Peyer's patch (tissue), 4 donors: ENCODE results near the gene HTR2C. TPM values are rescaled to one million over a fixed set of nuclear protein-coding genes. Genes with fewer than 3 reads are reported as not detected.

Experiments used
- DNase-seq, 3 donors: peaks; one replicate each; pipeline ENCODE4 v3.0.0-alpha.2; 2017 to 2019
- H3K27ac ChIP-seq, 4 donors: fragments of 200-600 bp; sonication (generic); one replicate each; pipeline ENCODE4 v1.5.1; 2016 to 2019
- H3K27me3 ChIP-seq, 2 donors: fragments of 200-600 bp; sonication (generic); one replicate each; pipeline ENCODE4 v1.5.1; 2019
- H3K36me3 ChIP-seq, 3 donors: fragments of 200-600 bp; sonication (generic); one replicate each; pipeline ENCODE4 v1.5.1; 2016 to 2019
- H3K4me1 ChIP-seq, 4 donors: fragments of 200-600 bp; sonication (generic); one replicate each; pipeline ENCODE4 v1.5.1; 2016 to 2019
- H3K4me3 ChIP-seq, 4 donors: fragments of 200-600 bp; sonication (generic); 1 replicate in 3 of 4; 2 replicates in 1 of 4; pipeline ENCODE4 v1.5.1; 2016 to 2019; ENCODE audit warnings: mild to moderate bottlenecking in 1 of 4
- H3K9me3 ChIP-seq, 4 donors: fragments of 200-600 bp; sonication (generic); one replicate each; pipeline ENCODE4 v1.5.1; 2016 to 2019; ENCODE audit warnings: mild to moderate bottlenecking in 1 of 4
- CTCF ChIP-seq, 6 experiments: fragments of 450-650 bp in 4 of 6; fragments of 200-600 bp in 2 of 6; sonication (generic) in 1 of 6; IDR thresholded peaks; one replicate each; pipeline ENCODE4 v1.5.1; 2017 to 2019; ENCODE audit warnings: antibody characterized with exemption in 6 of 6, mild to moderate bottlenecking in 3 of 6, moderate library complexity in 1 of 6
- POLR2A ChIP-seq, 2 donors: fragments of 450-650 bp; IDR thresholded peaks; one replicate each; pipeline ENCODE4 v1.5.1; 2017; ENCODE audit warnings: antibody characterized with exemption in 2 of 2, mild to moderate bottlenecking in 2 of 2, moderate library complexity in 2 of 2
- total RNA-seq, 4 donors: library from RNA; depleted of rRNA; stranded (reverse); fragments of >200 nt; gene quantifications; one replicate each; pipeline ENCODE4 v1.1.0, GENCODE V29; 2016

Gene HTR2C
- not detected for total RNA-seq

GRCh38 chrX:114583646-114584374 is at the start of gene HTR2C:
Gene HTR2C (plus strand): TSS chrX:114584086. CDS start chrX:114726937, 142,851 bp downstream.
- Histone ChIP-seq H3K9me3 (no peaks in the 10 kb centered on the region), H3K4me3 (peak within 1 kb of the TSS in 1 of 4 donors; percentile 19), H3K27ac (no peak within 1 kb of the TSS), H3K36me3 (no peaks in the 10 kb centered on the region), H3K4me1 (no peaks in the 10 kb centered on the region), H3K27me3 (no peaks in the 10 kb centered on the region)
- TF ChIP-seq POLR2A (IDR thresholded peaks at IDR 0.05) (no peak), CTCF (IDR thresholded peaks at IDR 0.05) (no peak)
- no peak for DNase-seq

GRCh38 chrX:114580336-114580735 is 3.5 kb upstream of the HTR2C start:
- Histone ChIP-seq H3K4me1 (no peaks in the 10 kb centered on the region), H3K4me3 (no peak overlapping the region), H3K27ac (no peak overlapping the region), H3K36me3 (no peaks in the 10 kb centered on the region), H3K27me3 (no peaks in the 10 kb centered on the region), H3K9me3 (no peaks in the 10 kb centered on the region)
- DNase-seq = no peak
- TF ChIP-seq CTCF (IDR thresholded peaks at IDR 0.05) = peak in 1 of 6 experiments; percentile 9
- TF ChIP-seq POLR2A (IDR thresholded peaks at IDR 0.05) = no peak

GRCh38 chrX:114581528-114582263 is 2.2 kb upstream of the HTR2C start:
- TF ChIP-seq POLR2A (IDR thresholded peaks at IDR 0.05) (no peak), CTCF (IDR thresholded peaks at IDR 0.05) (no peak)
- no peaks in the 10 kb centered on the region for H3K9me3 ChIP-seq
- DNase-seq = no peak
- no peak overlapping the region for H3K27ac ChIP-seq
- H3K4me3 ChIP-seq = no peak overlapping the region
- no peaks in the 10 kb centered on the region for H3K4me1 ChIP-seq
- no peaks in the 10 kb centered on the region for H3K27me3 ChIP-seq
- H3K36me3 ChIP-seq = no peaks in the 10 kb centered on the region

- no peak for TF ChIP-seq CTCF (IDR thresholded peaks at IDR 0.05)
- no peak for TF ChIP-seq POLR2A (IDR thresholded peaks at IDR 0.05)
- no peaks in the 10 kb centered on the region for H3K27me3 ChIP-seq
Measured at GRCh38 chrX:114582264-114582632, 1.6 kb upstream of the HTR2C start.

GRCh38 chrX:114582698-114583395 is 1.0 kb upstream of the HTR2C start:
- no peaks in the 10 kb centered on the region for H3K36me3 ChIP-seq
- DNase-seq = no peak
- H3K4me1 ChIP-seq = no peaks in the 10 kb centered on the region
- no peak overlapping the region for H3K4me3 ChIP-seq
- H3K27me3 ChIP-seq = no peaks in the 10 kb centered on the region
- TF ChIP-seq CTCF (IDR thresholded peaks at IDR 0.05) (no peak), POLR2A (IDR thresholded peaks at IDR 0.05) (no peak)
- H3K27ac ChIP-seq = no peak overlapping the region
- H3K9me3 ChIP-seq = no peaks in the 10 kb centered on the region

More at GRCh38 chrX:114582264-114582632, 1.6 kb upstream of the HTR2C start:
- Histone ChIP-seq H3K36me3 (no peaks in the 10 kb centered on the region), H3K4me3 (no peak overlapping the region), H3K4me1 (no peaks in the 10 kb centered on the region), H3K9me3 (no peaks in the 10 kb centered on the region), H3K27ac (no peak overlapping the region)
- DNase-seq = no peak
